Heart left ventricle (tissue), 16 donors: Measurements from ENCODE around the gene ALOX12. TPM values are rescaled to one million over a fixed set of nuclear protein-coding genes. Genes with fewer than 3 reads are reported as not detected.

Experiments
- ATAC-seq, 4 donors: fragments of 200-7000 bp; cut with Tn5 transposase; one replicate each; pipeline ENCODE4 v1.9.1; 2020 to 2022; ENCODE audit warnings: moderate library complexity in 4 of 4, mild to moderate bottlenecking in 3 of 4, moderate number of reproducible peaks in 1 of 4
- DNase-seq, 5 donors: peaks; one replicate each; pipeline ENCODE4 v3.0.0-alpha.2; 2020
- H3K27ac ChIP-seq, 12 donors: fragments of 200-600 bp; sonication (generic) in 4 of 12; one replicate each; pipeline versions ENCODE4 v1.5.0 to v1.8.0; 2016 to 2022; ENCODE audit warnings: mild to moderate bottlenecking in 2 of 12
- H3K27me3 ChIP-seq, 9 donors: fragments of 200-600 bp; sonication (generic) in 2 of 9; one replicate each; pipeline versions ENCODE4 v1.5.1 to v1.8.0; 2016 to 2022; ENCODE audit warnings: mild to moderate bottlenecking in 3 of 9
- H3K36me3 ChIP-seq, 9 donors: fragments of 200-600 bp; sonication (generic) in 2 of 9; one replicate each; pipeline versions ENCODE4 v1.5.0 to v1.8.0; 2018 to 2022; ENCODE audit warnings: mild to moderate bottlenecking in 2 of 9
- H3K4me1 ChIP-seq, 12 donors: fragments of 200-600 bp; sonication (generic) in 4 of 12; one replicate each; pipeline versions ENCODE4 v1.5.0 to v1.8.0; 2016 to 2022; ENCODE audit warnings: mild to moderate bottlenecking in 3 of 12
- H3K4me3 ChIP-seq, 12 donors: fragments of 200-600 bp; sonication (generic) in 4 of 12; one replicate each; pipeline versions ENCODE4 v1.5.0 to v1.8.0; 2017 to 2022; ENCODE audit warnings: mild to moderate bottlenecking in 9 of 12, moderate library complexity in 4 of 12
- H3K9me3 ChIP-seq, 12 donors: fragments of 200-600 bp; sonication (generic) in 4 of 12; one replicate each; pipeline versions ENCODE4 v1.5.0 to v1.8.0; 2016 to 2022; ENCODE audit warnings: mild to moderate bottlenecking in 1 of 12
- POLR2A ChIP-seq, 2 donors: fragments of 450-650 bp; IDR thresholded peaks; one replicate each; pipeline ENCODE4 v1.6.1; 2017; ENCODE audit warnings: antibody characterized with exemption in 2 of 2, mild to moderate bottlenecking in 2 of 2, moderate library complexity in 2 of 2
- WGBS, 4 donors: extraction: QIAGEN DNeasy Blood & Tissue Kit in 2 of 4; methylation state at CpG; one replicate each; pipeline versions ENCODE4 v1.1.5 to v1.1.7; 2013 to 2018; 5-methylcytosine and 5-hydroxymethylcytosine counted together
- intact Hi-C, 10 donors: fragments of 100-400 bp; cut with DNase I; formaldehyde crosslinking; loops; one replicate each; pipeline versions ENCODE4 v1.11.1 to v1.14.2; 2022
- polyA plus RNA-seq, 2 donors: library from polyadenylated mRNA; stranded (reverse); fragments of 200-250 nt; gene quantifications; one replicate each; pipeline ENCODE4 v1.2.3, GENCODE V29; 2013
- total RNA-seq, 9 donors: library from RNA; depleted of rRNA in 2 of 9; stranded (reverse); fragments of >200 nt in 2 of 9; fragmentation: NEBNext Ultra II Directional in 3 of 9; extraction: Animal tissue kit (Norgen Biotek cat#: 25700) in 3 of 9; gene quantifications; one replicate each; pipeline versions ENCODE4 v1.1.0 to v1.2.4, GENCODE V29; 2016 to 2023
- TF ChIP-seq, protein P1 (sequence below), 12 donors: fragments of 200-600 bp; sonication (generic) in 4 of 12; IDR thresholded peaks; one replicate each; pipeline versions ENCODE4 v1.5.0 to v1.8.0; 2018 to 2022; ENCODE audit warnings: antibody characterized with exemption in 12 of 12, mild to moderate bottlenecking in 5 of 12
- donor health status: ischemic (EF 13 %, LVEDD 7.1; RV severe dilation, severe dysfunction).
- donor health status: healthy with polysubstance abuse.
- donor health status: DM: no; HTN: yes; CAD: no.
- donor health status: DM: no; HTN: no; CAD: no.
- donor health status: ischemic (EF 25% LVEDD 6.9; RV normal size, moderate dysfunction).
- donor health status: ischemic (EF 25% LVEDD 5.7; RV mildly dilated, moderate dysfunction).
- donor health status: healthy.
- donor health status: DM: yes; HTN: yes; CAD: no.
- donor health status: ischemic (EF 35%, LVEDD 5.7; RV mildly dilated, moderate dysfunction).
- donor health status: nonischemic (EF 11% LVEDD 7.7; RV severe dilation, severe dysfunction).
- donor health status: DM: yes; HTN: yes; CAD: no.
- donor health status: PGD.
- donor health status: ischemic (EF 29% LVEDD 5.4; RV normal size, mild dysfunction).
- donor health status: nonischemic (EF 23%, LVEDD 6.1; RV moderate dilation, normal function).

The ALOX12 gene
- total and polyA plus RNA-seq, 11 donors: 0.44 TPM; not detected in 10

DNA sequence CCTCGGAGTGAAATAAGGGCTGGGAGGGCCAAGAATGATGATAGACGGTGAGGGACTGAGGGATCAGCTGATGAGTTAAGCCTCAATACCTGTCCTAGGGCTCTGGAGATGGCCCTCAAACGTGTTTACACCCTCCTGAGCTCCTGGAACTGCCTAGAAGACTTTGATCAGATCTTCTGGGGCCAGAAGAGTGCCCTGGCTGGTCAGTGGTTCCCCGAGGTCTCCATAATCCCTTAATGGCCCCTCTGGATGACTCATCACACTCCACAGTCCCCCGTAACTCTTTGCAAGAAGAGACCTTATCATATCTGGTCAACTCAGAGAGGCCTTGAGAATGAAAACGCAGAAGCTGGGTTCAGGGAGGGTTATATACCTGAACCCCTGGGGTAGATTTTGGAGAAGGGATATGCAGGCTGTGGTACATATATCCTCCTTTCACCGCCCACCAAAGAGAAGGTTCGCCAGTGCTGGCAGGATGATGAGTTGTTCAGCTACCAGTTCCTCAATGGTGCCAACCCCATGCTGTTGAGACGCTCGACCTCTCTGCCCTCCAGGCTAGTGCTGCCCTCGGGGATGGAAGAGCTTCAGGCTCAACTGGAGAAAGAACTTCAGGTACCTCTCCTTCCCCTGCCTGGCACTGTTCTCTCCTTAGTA lies 3.1 kb downstream of the ALOX12 start:
- intact Hi-C loops: no loop called here
- peaks cover 0 to 14% (median 4%) of the 10 kb centered on the region in 12 donors for H3K4me1 ChIP-seq
- 81 to 86% (median 85%) methylated on average over 9 to 11 of the region's 11 CpGs for WGBS, 4 donors

DNA sequence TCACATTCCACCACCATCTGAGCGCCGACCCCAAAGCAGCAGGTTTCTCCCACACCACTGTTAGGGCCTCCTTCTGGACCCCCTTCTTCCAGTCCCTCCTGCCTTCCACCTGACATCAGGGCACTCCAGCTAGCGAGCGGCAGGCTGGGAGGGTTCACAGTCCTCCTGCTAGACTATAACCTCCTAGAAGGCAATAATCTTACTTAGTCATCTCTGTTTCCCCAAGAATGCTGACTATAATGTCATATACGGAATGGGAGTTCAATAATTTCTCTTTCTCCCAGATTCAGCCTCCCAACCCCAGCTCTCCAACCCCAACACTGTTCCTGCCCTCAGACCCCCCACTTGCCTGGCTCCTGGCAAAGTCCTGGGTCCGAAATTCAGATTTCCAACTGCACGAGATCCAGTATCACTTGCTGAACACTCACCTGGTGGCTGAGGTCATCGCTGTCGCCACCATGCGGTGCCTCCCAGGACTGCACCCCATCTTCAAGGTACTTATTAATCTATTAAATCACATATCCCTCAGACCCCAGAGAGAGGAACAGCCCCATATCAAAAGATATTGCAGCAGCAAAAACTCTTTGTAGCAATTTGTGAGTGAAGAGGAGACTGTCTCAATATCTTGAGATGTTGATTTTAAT lies 5.6 kb downstream of the ALOX12 start:
- no peaks in the 10 kb centered on the region for H3K27me3 ChIP-seq
- TF ChIP-seq POLR2A (IDR thresholded peaks at IDR 0.05): no peak
- TF ChIP-seq, protein P1, sequence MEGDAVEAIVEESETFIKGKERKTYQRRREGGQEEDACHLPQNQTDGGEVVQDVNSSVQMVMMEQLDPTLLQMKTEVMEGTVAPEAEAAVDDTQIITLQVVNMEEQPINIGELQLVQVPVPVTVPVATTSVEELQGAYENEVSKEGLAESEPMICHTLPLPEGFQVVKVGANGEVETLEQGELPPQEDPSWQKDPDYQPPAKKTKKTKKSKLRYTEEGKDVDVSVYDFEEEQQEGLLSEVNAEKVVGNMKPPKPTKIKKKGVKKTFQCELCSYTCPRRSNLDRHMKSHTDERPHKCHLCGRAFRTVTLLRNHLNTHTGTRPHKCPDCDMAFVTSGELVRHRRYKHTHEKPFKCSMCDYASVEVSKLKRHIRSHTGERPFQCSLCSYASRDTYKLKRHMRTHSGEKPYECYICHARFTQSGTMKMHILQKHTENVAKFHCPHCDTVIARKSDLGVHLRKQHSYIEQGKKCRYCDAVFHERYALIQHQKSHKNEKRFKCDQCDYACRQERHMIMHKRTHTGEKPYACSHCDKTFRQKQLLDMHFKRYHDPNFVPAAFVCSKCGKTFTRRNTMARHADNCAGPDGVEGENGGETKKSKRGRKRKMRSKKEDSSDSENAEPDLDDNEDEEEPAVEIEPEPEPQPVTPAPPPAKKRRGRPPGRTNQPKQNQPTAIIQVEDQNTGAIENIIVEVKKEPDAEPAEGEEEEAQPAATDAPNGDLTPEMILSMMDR (IDR thresholded peaks at IDR 0.05): peak; percentile 13 to 55 (median 40)
- H3K27ac ChIP-seq: no peak overlapping the region
- intact Hi-C loops: loop anchor here in 7 of 10 donors (5.0 to 10.0 kb wide), 7 partner anchors 89 to 337 kb away; partner anchors contain the start of genes TEKT1 (in 1 of the 7) and XAF1 (in 1 of the 7)
- H3K4me3 ChIP-seq: no peak overlapping the region
- H3K36me3 ChIP-seq: peaks cover 0 to 72% (median 49%) of the 10 kb centered on the region in 9 donors
- peaks cover 0 to 4% (median 0%) of the 10 kb centered on the region in 12 donors for H3K4me1 ChIP-seq
- DNase-seq (no peak), ATAC-seq (no peak)
- WGBS, 4 donors: 65 to 76% (median 71%) methylated on average over 10 of the region's 10 CpGs
- no peaks in the 10 kb centered on the region for H3K9me3 ChIP-seq

More for the DNA sequence above, 3.1 kb downstream of the ALOX12 start:
- ATAC-seq (no peak), DNase-seq (no peak)
- TF ChIP-seq, protein P1 (IDR thresholded peaks at IDR 0.05): no peak
- TF ChIP-seq POLR2A (IDR thresholded peaks at IDR 0.05): no peak
- Histone ChIP-seq H3K27me3 (peaks cover 0 to 6% (median 0%) of the 10 kb centered on the region in 9 donors), H3K36me3 (peaks cover 0 to 70% (median 49%) of the 10 kb centered on the region in 9 donors), H3K9me3 (no peaks in the 10 kb centered on the region), H3K4me3 (no peak overlapping the region), H3K27ac (no peak overlapping the region)

DNA sequence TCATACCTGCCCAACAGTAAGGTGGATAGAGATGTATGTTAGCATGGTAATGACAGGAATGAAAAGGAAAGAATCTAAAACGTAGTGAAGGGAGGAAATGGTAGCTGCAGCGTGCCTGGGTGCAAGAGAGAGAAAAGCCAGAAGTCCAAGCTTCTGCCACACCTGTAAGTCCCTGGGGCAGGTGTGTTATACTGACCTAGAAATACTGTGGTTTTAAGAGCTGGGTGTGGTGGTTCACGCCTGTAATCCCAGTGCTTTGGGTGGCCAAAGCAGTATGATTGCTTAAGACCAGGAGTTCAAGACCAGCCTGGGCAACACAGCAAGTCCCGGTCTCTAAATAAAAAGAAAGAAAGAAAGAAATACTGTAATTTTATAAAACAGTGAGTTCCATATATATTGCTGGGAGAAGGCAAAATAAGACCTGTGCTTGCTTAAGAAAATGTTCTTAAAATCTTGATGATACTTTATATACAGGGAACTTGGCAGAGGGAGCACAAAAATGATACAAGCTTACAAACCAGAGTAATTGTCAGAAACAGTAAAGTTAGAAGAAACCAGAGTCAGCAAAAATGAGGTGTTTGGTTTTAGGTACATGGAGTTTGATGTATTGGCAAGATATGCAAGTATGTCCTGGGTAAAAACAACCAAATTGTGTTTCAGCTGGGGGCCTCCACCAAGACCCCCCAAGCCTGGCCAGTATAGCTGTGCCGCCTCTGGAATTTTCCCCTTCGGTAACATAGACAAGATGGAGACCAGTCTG lies 6.6 kb downstream of the ALOX12 start:
- Histone ChIP-seq H3K9me3 (no peaks in the 10 kb centered on the region), H3K4me1 (peaks cover 0 to 6% (median 0%) of the 10 kb centered on the region in 12 donors), H3K27me3 (no peaks in the 10 kb centered on the region), H3K36me3 (peaks cover 0 to 75% (median 46%) of the 10 kb centered on the region in 9 donors), H3K27ac (no peak overlapping the region), H3K4me3 (no peak overlapping the region)
- 92 to 95% (median 93%) methylated on average over 6 of the region's 6 CpGs for WGBS, 4 donors
- DNase-seq (no peak), ATAC-seq (no peak)
- no peak for TF ChIP-seq POLR2A (IDR thresholded peaks at IDR 0.05)
- TF ChIP-seq, protein P1 (IDR thresholded peaks at IDR 0.05): no peak
- intact Hi-C loops: loop anchor here in 9 of 10 donors (2.0 to 10.0 kb wide), 9 partner anchors 88 to 338 kb away; partner anchors contain the start of genes TEKT1 (in 1 of the 9) and XAF1 (in 1 of the 9)
